HepG2 (cell line): ENCODE measurements around the gene FBXO24. TPM values are rescaled to one million over a fixed set of nuclear protein-coding genes. Genes with fewer than 3 reads are reported as not detected.
A peak's percentile ranks its signal among the peaks of the same experiment; 100 is the strongest.

ENCODE experiments used
- CREM ChIP-seq, 2 experiments: sonication (generic) in 1 of 2; formaldehyde crosslinking in 1 of 2; IDR thresholded peaks; 2 replicates each; pipeline versions ENCODE4 v1.4.0 to v1.6.1; 2016 to 2020; ENCODE audit warnings: antibody characterized with exemption in 1 of 2, mild to moderate bottlenecking in 1 of 2, missing genetic modification reagents in 1 of 2
- DNMT1 ChIP-seq: sonication (generic); formaldehyde crosslinking; IDR thresholded peaks from 2 replicates; pipeline ENCODE4 v1.5.1; 2020; ENCODE audit warnings: mild to moderate bottlenecking, missing genetic modification reagents
- FOXK2 ChIP-seq: fragments of 450-650 bp; IDR thresholded peaks from 2 replicates; pipeline ENCODE4 v1.6.1; 2016
- HNRNPL ChIP-seq: fragments of 200-400 bp; formaldehyde crosslinking; IDR thresholded peaks from 2 replicates; pipeline ENCODE4 v1.6.1; 2017; ENCODE audit warnings: mild to moderate bottlenecking, low read depth, low read length
- IRF1 ChIP-seq: sonication (generic); formaldehyde crosslinking; IDR thresholded peaks from 2 replicates; pipeline ENCODE4 v1.4.0; 2020; ENCODE audit warnings: low read depth, mild to moderate bottlenecking, missing genetic modification reagents
- NBN ChIP-seq: fragments of 450-650 bp; conservative IDR thresholded peaks from 2 replicates; pipeline ENCODE4 v1.6.1; 2017
- PHF21A ChIP-seq: sonication (generic); formaldehyde crosslinking; IDR thresholded peaks from 2 replicates; pipeline ENCODE4 v1.5.0; 2020; ENCODE audit warnings: mild to moderate bottlenecking, missing genetic modification reagents
- POLR2AphosphoS2 ChIP-seq: IDR thresholded peaks from 2 replicates; pipeline ENCODE4 v1.6.1; 2011; ENCODE audit warnings: low read depth, low read length, improper control_type of control experiment
- RFXAP ChIP-seq: sonication (generic); formaldehyde crosslinking; IDR thresholded peaks from 2 replicates; pipeline ENCODE4 v1.4.0; 2020; ENCODE audit warnings: missing genetic modification reagents, borderline replicate concordance
- SMC3 ChIP-seq: IDR thresholded peaks from 2 replicates; pipeline ENCODE4 v1.6.1; 2011; ENCODE audit warnings: low read length, improper control_type of control experiment
- SP2 ChIP-seq: sonication (generic); formaldehyde crosslinking; IDR thresholded peaks from 2 replicates; pipeline ENCODE4 v1.5.1; 2020; ENCODE audit warnings: mild to moderate bottlenecking, missing genetic modification reagents
- TGIF2 ChIP-seq: IDR thresholded peaks from 2 replicates; pipeline ENCODE4 v1.6.1; 2016; ENCODE audit warnings: control low read depth, missing compliant biosample characterization
- ZFP90 ChIP-seq: sonication (generic); formaldehyde crosslinking; IDR thresholded peaks from 2 replicates; pipeline ENCODE4 v1.8.0; 2022; ENCODE audit warnings: missing genetic modification reagents, mild to moderate bottlenecking, inconsistent platforms, borderline replicate concordance
- ZNF326 ChIP-seq: sonication (generic); formaldehyde crosslinking; IDR thresholded peaks from 2 replicates; pipeline ENCODE4 v1.4.0; 2020; ENCODE audit warnings: missing genetic modification reagents, borderline replicate concordance
- ZNF430 ChIP-seq: sonication (generic); formaldehyde crosslinking; IDR thresholded peaks from 2 replicates; pipeline ENCODE4 v1.9.0; 2021; ENCODE audit warnings: mild to moderate bottlenecking, missing genetic modification reagents
- ZNF468 ChIP-seq: sonication (generic); formaldehyde crosslinking; IDR thresholded peaks from 2 replicates; pipeline ENCODE4 v1.8.0; 2022; ENCODE audit warnings: mild to moderate bottlenecking, moderate library complexity, missing genetic modification reagents
- ZNF552 ChIP-seq: sonication (generic); formaldehyde crosslinking; IDR thresholded peaks from 2 replicates; pipeline ENCODE4 v1.9.0; 2022; ENCODE audit warnings: missing genetic modification reagents, mild to moderate bottlenecking, borderline replicate concordance
- ZNF639 ChIP-seq: conservative IDR thresholded peaks from 2 replicates; pipeline ENCODE4 v1.6.1; 2018; ENCODE audit warnings: missing genetic modification reagents
- ZNF678 ChIP-seq: sonication (generic); formaldehyde crosslinking; IDR thresholded peaks from 2 replicates; pipeline ENCODE4 v1.4.0; 2020; ENCODE audit warnings: mild to moderate bottlenecking, missing genetic modification reagents
- polyA plus RNA-seq, 8 experiments: library from polyadenylated mRNA; depleted of rRNA in 3 of 8; stranded (reverse) in 7 of 8; unstranded in 1 of 8; fragments of >200 nt; fragmentation: Illumina TruSeq in 4 of 8; extraction: Trizol in 4 of 8; gene quantifications; 2 replicates each; pipeline versions ENCODE4 v1.2.1 to v1.2.3, GENCODE V29; 2011 to 2016; ENCODE audit warnings: low read depth in 4 of 8, missing spikeins in 1 of 8, mixed read lengths in 1 of 8; ENCODE audit not compliant: insufficient read depth in 1 of 8
- total RNA-seq, 5 experiments: library from RNA; depleted of rRNA; stranded (reverse); fragments of >200 nt; fragmentation: Illumina TruSeq; extraction: Trizol; gene quantifications; 2 replicates each; pipeline ENCODE4 v1.2.3, GENCODE V29; 2016; ENCODE audit warnings: low read depth in 1 of 5
- TF ChIP-seq, protein P1 (sequence below): sonication (generic); formaldehyde crosslinking; IDR thresholded peaks from 2 replicates; pipeline ENCODE4 v1.4.0; 2020; ENCODE audit warnings: missing genetic modification reagents
- TF ChIP-seq, protein P2 (sequence below): sonication (generic); formaldehyde crosslinking; IDR thresholded peaks from 2 replicates; pipeline ENCODE4 v1.4.0; 2020; ENCODE audit warnings: missing genetic modification reagents, borderline replicate concordance
- TF ChIP-seq, protein P3 (sequence below): sonication (generic); formaldehyde crosslinking; IDR thresholded peaks from 2 replicates; pipeline ENCODE4 v1.4.0; 2020; ENCODE audit warnings: mild to moderate bottlenecking, missing genetic modification reagents

The FBXO24 gene
- total and polyA plus RNA-seq, 2 of the 13 experiments (the other 11 are each of a cell fraction or from before 2014, with no cell fraction given) = 0.20 to 0.55 TPM

DNA sequence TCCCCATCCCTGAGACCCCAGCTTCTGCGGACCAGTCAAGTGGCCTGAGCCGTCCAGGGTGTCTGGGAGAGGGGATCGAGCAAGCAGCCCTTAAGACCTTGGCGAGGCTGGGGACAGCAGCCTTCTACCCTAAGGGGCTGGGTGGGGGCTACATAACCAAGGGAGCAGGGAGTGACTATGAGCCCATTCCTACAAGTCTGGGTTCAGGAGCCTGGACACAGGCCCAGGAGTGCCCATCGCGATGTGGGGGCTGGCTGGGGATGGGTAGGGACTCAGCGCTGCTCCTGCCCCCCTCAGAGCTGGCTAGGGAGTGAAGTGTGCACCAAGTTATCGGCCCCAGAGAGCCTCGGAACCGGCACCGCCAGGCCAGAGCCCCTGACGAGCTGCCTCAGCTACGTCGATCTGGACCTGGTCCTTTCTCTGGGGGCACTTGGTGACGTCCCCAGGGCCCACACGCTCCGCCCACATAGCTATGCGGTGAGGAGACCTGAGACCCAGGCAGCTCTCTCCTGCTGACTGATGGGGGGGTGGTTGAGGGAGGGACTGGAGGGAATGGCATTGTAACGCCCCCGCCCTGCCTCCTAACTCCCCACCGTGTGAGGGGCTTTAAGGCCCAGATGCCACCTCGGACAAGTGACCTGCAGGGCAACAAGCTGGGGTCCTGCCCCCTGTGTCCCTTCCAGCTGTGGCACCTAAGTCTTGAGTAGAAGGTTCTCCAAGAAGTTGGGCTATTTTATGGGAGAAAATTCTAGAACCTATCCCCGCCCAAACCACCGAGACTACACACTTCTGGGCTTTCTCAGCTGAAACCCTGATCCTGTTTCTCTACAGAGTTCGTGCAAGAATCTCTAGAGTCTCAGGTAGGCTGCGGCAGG is 14.9 kb upstream of the FBXO24 start (continued):
- TF ChIP-seq, protein P1, sequence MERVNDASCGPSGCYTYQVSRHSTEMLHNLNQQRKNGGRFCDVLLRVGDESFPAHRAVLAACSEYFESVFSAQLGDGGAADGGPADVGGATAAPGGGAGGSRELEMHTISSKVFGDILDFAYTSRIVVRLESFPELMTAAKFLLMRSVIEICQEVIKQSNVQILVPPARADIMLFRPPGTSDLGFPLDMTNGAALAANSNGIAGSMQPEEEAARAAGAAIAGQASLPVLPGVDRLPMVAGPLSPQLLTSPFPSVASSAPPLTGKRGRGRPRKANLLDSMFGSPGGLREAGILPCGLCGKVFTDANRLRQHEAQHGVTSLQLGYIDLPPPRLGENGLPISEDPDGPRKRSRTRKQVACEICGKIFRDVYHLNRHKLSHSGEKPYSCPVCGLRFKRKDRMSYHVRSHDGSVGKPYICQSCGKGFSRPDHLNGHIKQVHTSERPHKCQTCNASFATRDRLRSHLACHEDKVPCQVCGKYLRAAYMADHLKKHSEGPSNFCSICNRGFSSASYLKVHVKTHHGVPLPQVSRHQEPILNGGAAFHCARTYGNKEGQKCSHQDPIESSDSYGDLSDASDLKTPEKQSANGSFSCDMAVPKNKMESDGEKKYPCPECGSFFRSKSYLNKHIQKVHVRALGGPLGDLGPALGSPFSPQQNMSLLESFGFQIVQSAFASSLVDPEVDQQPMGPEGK (CRISPR knock-in tag) = peak; percentile 67
- TF ChIP-seq RFXAP (CRISPR knock-in tag) (peak; percentile 45; the same call in 1 of the 2 replicates), IRF1 (CRISPR knock-in tag) (0 out of 2 replicates have a peak, but pooled peaks have one; percentile 34), FOXK2 (no peak), POLR2AphosphoS2 (0 out of 2 replicates have a peak, but pooled peaks have one; percentile 71), SMC3 (no peak), NBN (no peak), SP2 (CRISPR knock-in tag) (peak; percentile 10; the same call in 1 of the 2 replicates), DNMT1 (no peak), PHF21A (CRISPR knock-in tag) (0 out of 2 replicates have a peak, but pooled peaks have one; percentile 3), ZNF326 (CRISPR knock-in tag) (peak; percentile 88; the same call in 1 of the 2 replicates), TGIF2 (peak; percentile 51; the same call in 1 of the 2 replicates), ZNF552 (CRISPR knock-in tag) (no peak), HNRNPL (no peak; the same call in 1 of the 2 replicates), ZNF468 (CRISPR knock-in tag) (0 out of 2 replicates have a peak, but pooled peaks have one; percentile 31), ZNF430 (CRISPR knock-in tag) (0 out of 2 replicates have a peak, but pooled peaks have one; percentile 59), CREM (IDR thresholded peaks at IDR 0.05) (0 out of 2 replicates have a peak, but pooled peaks have one; percentile 34), CREM (CRISPR knock-in tag; IDR thresholded peaks at IDR 0.05) (no peak), ZFP90 (CRISPR knock-in tag) (peak; percentile 76), ZNF639 (no peak), ZNF678 (peak; percentile 21; the same call in 1 of the 2 replicates)
- TF ChIP-seq, protein P2, sequence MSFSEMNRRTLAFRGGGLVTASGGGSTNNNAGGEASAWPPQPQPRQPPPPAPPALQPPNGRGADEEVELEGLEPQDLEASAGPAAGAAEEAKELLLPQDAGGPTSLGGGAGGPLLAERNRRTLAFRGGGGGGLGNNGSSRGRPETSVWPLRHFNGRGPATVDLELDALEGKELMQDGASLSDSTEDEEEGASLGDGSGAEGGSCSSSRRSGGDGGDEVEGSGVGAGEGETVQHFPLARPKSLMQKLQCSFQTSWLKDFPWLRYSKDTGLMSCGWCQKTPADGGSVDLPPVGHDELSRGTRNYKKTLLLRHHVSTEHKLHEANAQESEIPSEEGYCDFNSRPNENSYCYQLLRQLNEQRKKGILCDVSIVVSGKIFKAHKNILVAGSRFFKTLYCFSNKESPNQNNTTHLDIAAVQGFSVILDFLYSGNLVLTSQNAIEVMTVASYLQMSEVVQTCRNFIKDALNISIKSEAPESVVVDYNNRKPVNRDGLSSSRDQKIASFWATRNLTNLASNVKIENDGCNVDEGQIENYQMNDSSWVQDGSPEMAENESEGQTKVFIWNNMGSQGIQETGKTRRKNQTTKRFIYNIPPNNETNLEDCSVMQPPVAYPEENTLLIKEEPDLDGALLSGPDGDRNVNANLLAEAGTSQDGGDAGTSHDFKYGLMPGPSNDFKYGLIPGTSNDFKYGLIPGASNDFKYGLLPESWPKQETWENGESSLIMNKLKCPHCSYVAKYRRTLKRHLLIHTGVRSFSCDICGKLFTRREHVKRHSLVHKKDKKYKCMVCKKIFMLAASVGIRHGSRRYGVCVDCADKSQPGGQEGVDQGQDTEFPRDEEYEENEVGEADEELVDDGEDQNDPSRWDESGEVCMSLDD (CRISPR knock-in tag) = peak; percentile 68; the same call in 1 of the 2 replicates
- TF ChIP-seq, protein P3, sequence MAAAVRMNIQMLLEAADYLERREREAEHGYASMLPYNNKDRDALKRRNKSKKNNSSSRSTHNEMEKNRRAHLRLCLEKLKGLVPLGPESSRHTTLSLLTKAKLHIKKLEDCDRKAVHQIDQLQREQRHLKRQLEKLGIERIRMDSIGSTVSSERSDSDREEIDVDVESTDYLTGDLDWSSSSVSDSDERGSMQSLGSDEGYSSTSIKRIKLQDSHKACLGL = 0 out of 2 replicates have a peak, but pooled peaks have one; percentile 27
